Testis (tissue), 3 donors: Measurements from ENCODE around the gene CCDC182. TPM values are rescaled to one million over a fixed set of nuclear protein-coding genes. Genes with fewer than 3 reads are reported as not detected.

Experiments used
- DNase-seq: peaks from one replicate; pipeline ENCODE4 v3.0.0-alpha.2; 2019
- H3K27ac ChIP-seq, 2 donors: fragments of 200-600 bp; sonication (generic); one replicate each; pipeline ENCODE4 v1.5.1; 2019
- H3K27me3 ChIP-seq: fragments of 200-600 bp; sonication (generic); one replicate; pipeline ENCODE4 v1.5.1; 2019
- H3K36me3 ChIP-seq: fragments of 200-600 bp; sonication (generic); one replicate; pipeline ENCODE4 v1.5.1; 2017; ENCODE audit warnings: low read depth; ENCODE audit errors: missing control alignments
- H3K4me1 ChIP-seq: fragments of 200-600 bp; sonication (generic); one replicate; pipeline ENCODE4 v1.5.1; 2019
- H3K4me3 ChIP-seq, 2 donors: fragments of 200-600 bp; sonication (generic); one replicate each; pipeline ENCODE4 v1.5.1; 2017 to 2019
- H3K9me3 ChIP-seq: fragments of 200-600 bp; sonication (generic); one replicate; pipeline ENCODE4 v1.5.1; 2017
- CTCF ChIP-seq, 3 experiments: fragments of 450-650 bp in 2 of 3; fragments of 200-600 bp in 1 of 3; sonication (generic) in 1 of 3; IDR thresholded peaks; one replicate each; pipeline ENCODE4 v1.5.1; 2016 to 2019; ENCODE audit warnings: antibody characterized with exemption in 3 of 3, mild to moderate bottlenecking in 2 of 3, moderate library complexity in 1 of 3
- POLR2A ChIP-seq: fragments of 450-650 bp; IDR thresholded peaks from one replicate; pipeline ENCODE4 v1.6.1; 2017; ENCODE audit warnings: antibody characterized with exemption, mild to moderate bottlenecking, moderate library complexity
- WGBS, 2 donors: methylation state at CpG; one replicate each; pipeline ENCODE4 v1.1.5; 2018; 5-methylcytosine and 5-hydroxymethylcytosine counted together
- intact Hi-C: fragments of 100-400 bp; cut with DNase I; formaldehyde crosslinking; loops from one replicate; pipeline ENCODE4 v1.15.1; 2023; ENCODE audit warnings: low total_unique reads
- polyA plus RNA-seq: library from polyadenylated mRNA; stranded (reverse); fragments of 350-450 nt; fragmentation: Illumina TruSeq; extraction: RNeasy Lipid Tissue Mini Kit (QIAGEN cat#74804); gene quantifications from one replicate; pipeline ENCODE4 v1.2.3, GENCODE V29; 2014; ENCODE audit warnings: low read depth, low replicate concordance; ENCODE audit not compliant: insufficient read depth
- total RNA-seq, 2 donors: library from RNA; depleted of rRNA; stranded (reverse); fragments of >200 nt; gene quantifications; one replicate each; pipeline ENCODE4 v1.2.3, GENCODE V29; 2016

The CCDC182 gene
- total and polyA plus RNA-seq, 3 donors from 2014 or later = 12.5 to 33.2 (median 25.8) TPM

- H3K4me1 ChIP-seq = peaks cover 7% of the 10 kb centered on the region
- peak overlapping the region; percentile 4 to 19 for H3K4me3 ChIP-seq
- H3K36me3 ChIP-seq = no peaks in the 10 kb centered on the region
- DNase-seq = peak; percentile 80
- no peak overlapping the region for H3K27ac ChIP-seq
- no peaks in the 10 kb centered on the region for H3K9me3 ChIP-seq
- 9 to 11% methylated on average over 19 to 25 of the region's 25 CpGs for WGBS, 2 donors
- no peaks in the 10 kb centered on the region for H3K27me3 ChIP-seq
- TF ChIP-seq POLR2A (no peak), CTCF (IDR thresholded peaks at IDR 0.05) (peak; percentile 30 to 82 (median 68))
- intact Hi-C loops = no loop called here
Observed at GRCh38 chr17:57783338-57783742, 38.2 kb upstream of the CCDC182 start.

- no peak for DNase-seq
- no peaks in the 10 kb centered on the region for H3K9me3 ChIP-seq
- WGBS, 2 donors = 37 to 45% methylated on average over 19 to 20 of the region's 20 CpGs
- peaks cover 7% of the 10 kb centered on the region for H3K4me1 ChIP-seq
- H3K4me3 ChIP-seq = peak overlapping the region; percentile 4 to 19
- TF ChIP-seq POLR2A (no peak), CTCF (IDR thresholded peaks at IDR 0.05) (no peak)
- no peaks in the 10 kb centered on the region for H3K27me3 ChIP-seq
- intact Hi-C loops = no loop called here
- no peak overlapping the region for H3K27ac ChIP-seq
- H3K36me3 ChIP-seq = no peaks in the 10 kb centered on the region
Observed at GRCh38 chr17:57782647-57783337, 37.7 kb upstream of the CCDC182 start.

- TF ChIP-seq CTCF (IDR thresholded peaks at IDR 0.05) (no peak), POLR2A (no peak)
- Histone ChIP-seq H3K27me3 (no peaks in the 10 kb centered on the region), H3K4me1 (peaks cover 7% of the 10 kb centered on the region), H3K27ac (no peak overlapping the region), H3K4me3 (no peak overlapping the region), H3K9me3 (no peaks in the 10 kb centered on the region), H3K36me3 (no peaks in the 10 kb centered on the region)
- intact Hi-C loops = no loop called here
- WGBS, 2 donors = 33 to 40% methylated on average over 3 to 6 of the region's 6 CpGs
- DNase-seq = no peak
Observed at GRCh38 chr17:57782062-57782490, 37.0 kb upstream of the CCDC182 start.

GRCh38 chr17:57781386-57782061, 36.4 kb upstream of the CCDC182 start:
- 61 to 72% methylated on average over 11 of the region's 11 CpGs for WGBS, 2 donors
- intact Hi-C loops = no loop called here
- Histone ChIP-seq H3K27ac (no peak overlapping the region), H3K9me3 (no peaks in the 10 kb centered on the region), H3K27me3 (no peaks in the 10 kb centered on the region), H3K36me3 (no peaks in the 10 kb centered on the region), H3K4me1 (peaks cover 7% of the 10 kb centered on the region), H3K4me3 (no peak overlapping the region)
- TF ChIP-seq POLR2A = no peak
- TF ChIP-seq CTCF (IDR thresholded peaks at IDR 0.05) = no peak
- DNase-seq = no peak
